ENCODE data around the gene TOPBP1. TPM values are rescaled to one million over a fixed set of nuclear protein-coding genes. Genes with fewer than 3 reads are reported as not detected.

Gene TOPBP1
- total RNA-seq, 4 donors from 2014 or later: 15.6 to 29.1 (median 17.5) TPM

- intact Hi-C loops (cut with DNase I): no loop called here
- 0% methylated on average over 2 of the region's 47 CpGs for WGBS
- no peak for TF ChIP-seq POLR2A (IDR thresholded peaks at IDR 0.05; ENCODE audit: low read depth)
- no peak for TF ChIP-seq CTCF (IDR thresholded peaks at IDR 0.05)
- TF ChIP-seq EP300 (IDR thresholded peaks at IDR 0.05): no peak
- TF ChIP-seq POLR2AphosphoS5 (IDR thresholded peaks at IDR 0.05): no peak
- H3K4me3 ChIP-seq: peak overlapping the region; percentile 2 to 28 (median 19)
- no peaks in the 10 kb centered on the region for H3K36me3 ChIP-seq
- H3K27me3 ChIP-seq: peaks cover 0 to 38% (median 12%) of the 10 kb centered on the region in 4 donors
- peaks cover 0 to 22% (median 14%) of the 10 kb centered on the region in 4 donors for H3K4me1 ChIP-seq
- no peak for DNase-seq (ENCODE audit: extremely low spot score)
- no peak overlapping the region for H3K27ac ChIP-seq (replicated peaks in 1 of 4)
- no peaks in the 10 kb centered on the region for H3K9me3 ChIP-seq
These were observed 12.7 kb upstream of the TOPBP1 start for GRCh38 chr3:133674290-133674919.

- WGBS: 61% methylated on average over 12 of the region's 12 CpGs
- intact Hi-C loops (cut with DNase I): no loop called here
- Histone ChIP-seq H3K9me3 (no peaks in the 10 kb centered on the region), H3K27ac (replicated peaks in 1 of 4) (no peak overlapping the region), H3K4me1 (peaks cover 0 to 25% (median 14%) of the 10 kb centered on the region in 4 donors), H3K4me3 (no peak overlapping the region), H3K36me3 (no peaks in the 10 kb centered on the region), H3K27me3 (peaks cover 0 to 38% (median 12%) of the 10 kb centered on the region in 4 donors)
- no peak for DNase-seq (ENCODE audit: extremely low spot score)
- TF ChIP-seq POLR2AphosphoS5 (IDR thresholded peaks at IDR 0.05) (no peak), EP300 (IDR thresholded peaks at IDR 0.05) (no peak), POLR2A (IDR thresholded peaks at IDR 0.05; ENCODE audit: low read depth) (no peak), CTCF (IDR thresholded peaks at IDR 0.05) (no peak)
These were observed 12.0 kb upstream of the TOPBP1 start for GRCh38 chr3:133673746-133674145.

DNA sequence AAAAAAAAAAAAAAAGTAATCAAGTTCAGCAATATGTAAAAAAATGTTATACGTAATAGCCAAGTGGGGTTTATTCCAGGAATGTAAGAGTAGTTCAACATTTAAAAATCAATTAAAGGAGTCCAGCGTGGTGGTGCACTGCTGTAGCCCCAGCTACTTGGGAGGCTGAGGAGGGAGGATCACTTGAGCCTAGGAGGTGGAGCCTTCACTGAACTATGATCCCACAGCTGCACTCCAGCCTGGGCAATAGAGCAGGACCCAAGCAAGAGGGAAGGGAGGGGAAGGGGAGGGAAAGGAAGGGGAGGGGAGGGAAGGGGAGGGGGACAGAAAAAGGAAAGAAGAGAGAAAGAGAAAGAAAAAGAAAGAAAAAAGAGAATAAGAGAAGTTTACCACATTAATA lies 10.7 kb upstream of the TOPBP1 start:
- Histone ChIP-seq H3K9me3 (no peaks in the 10 kb centered on the region), H3K4me1 (peaks cover 0 to 28% (median 14%) of the 10 kb centered on the region in 4 donors), H3K27me3 (peaks cover 0 to 38% (median 12%) of the 10 kb centered on the region in 4 donors), H3K4me3 (no peak overlapping the region), H3K27ac (replicated peaks in 1 of 4) (no peak overlapping the region), H3K36me3 (no peaks in the 10 kb centered on the region)
- WGBS: 92% methylated on average over 2 of the region's 2 CpGs
- TF ChIP-seq POLR2A (IDR thresholded peaks at IDR 0.05; ENCODE audit: low read depth): no peak
- TF ChIP-seq CTCF (IDR thresholded peaks at IDR 0.05): no peak
- no peak for TF ChIP-seq EP300 (IDR thresholded peaks at IDR 0.05)
- TF ChIP-seq POLR2AphosphoS5 (IDR thresholded peaks at IDR 0.05): no peak
- no peak for DNase-seq (ENCODE audit: extremely low spot score)
- intact Hi-C loops (cut with DNase I): no loop called here

- intact Hi-C loops (cut with DNase I): no loop called here
- peaks cover 0 to 18% (median 10%) of the 10 kb centered on the region in 4 donors for H3K4me1 ChIP-seq
- WGBS: 92% methylated on average over 3 of the region's 3 CpGs
- H3K27ac ChIP-seq (replicated peaks in 1 of 4): no peak overlapping the region
- no peaks in the 10 kb centered on the region for H3K9me3 ChIP-seq
- H3K27me3 ChIP-seq: peaks cover 0 to 27% (median 12%) of the 10 kb centered on the region in 4 donors
- DNase-seq (ENCODE audit: extremely low spot score): no peak
- no peak overlapping the region for H3K4me3 ChIP-seq
- no peaks in the 10 kb centered on the region for H3K36me3 ChIP-seq
- TF ChIP-seq POLR2AphosphoS5 (IDR thresholded peaks at IDR 0.05): no peak
These were observed 8.8 kb upstream of the TOPBP1 start for GRCh38 chr3:133670525-133670995.

GRCh38 chr3:133669949-133670524 lies 8.3 kb upstream of the TOPBP1 start:
- intact Hi-C loops (cut with DNase I): loop anchor here (10.0 kb wide), 1 partner anchor 255 kb away; no protein-coding TSS in a partner anchor
- H3K27me3 ChIP-seq: peaks cover 0 to 22% (median 12%) of the 10 kb centered on the region in 4 donors
- no peak for DNase-seq (ENCODE audit: extremely low spot score)
- H3K36me3 ChIP-seq: no peaks in the 10 kb centered on the region
- 95% methylated on average over 4 of the region's 4 CpGs for WGBS
- H3K27ac ChIP-seq (replicated peaks in 1 of 4): no peak overlapping the region
- no peaks in the 10 kb centered on the region for H3K9me3 ChIP-seq
- no peak overlapping the region for H3K4me3 ChIP-seq
- peaks cover 0 to 18% (median 10%) of the 10 kb centered on the region in 4 donors for H3K4me1 ChIP-seq
- TF ChIP-seq POLR2A (IDR thresholded peaks at IDR 0.05; ENCODE audit: low read depth) (no peak), EP300 (IDR thresholded peaks at IDR 0.05) (no peak), POLR2AphosphoS5 (IDR thresholded peaks at IDR 0.05) (no peak), CTCF (IDR thresholded peaks at IDR 0.05) (no peak)

Measured in esophagus muscularis mucosa (tissue), 4 donors.